ENCODE results near the gene IPO4.

DNA sequence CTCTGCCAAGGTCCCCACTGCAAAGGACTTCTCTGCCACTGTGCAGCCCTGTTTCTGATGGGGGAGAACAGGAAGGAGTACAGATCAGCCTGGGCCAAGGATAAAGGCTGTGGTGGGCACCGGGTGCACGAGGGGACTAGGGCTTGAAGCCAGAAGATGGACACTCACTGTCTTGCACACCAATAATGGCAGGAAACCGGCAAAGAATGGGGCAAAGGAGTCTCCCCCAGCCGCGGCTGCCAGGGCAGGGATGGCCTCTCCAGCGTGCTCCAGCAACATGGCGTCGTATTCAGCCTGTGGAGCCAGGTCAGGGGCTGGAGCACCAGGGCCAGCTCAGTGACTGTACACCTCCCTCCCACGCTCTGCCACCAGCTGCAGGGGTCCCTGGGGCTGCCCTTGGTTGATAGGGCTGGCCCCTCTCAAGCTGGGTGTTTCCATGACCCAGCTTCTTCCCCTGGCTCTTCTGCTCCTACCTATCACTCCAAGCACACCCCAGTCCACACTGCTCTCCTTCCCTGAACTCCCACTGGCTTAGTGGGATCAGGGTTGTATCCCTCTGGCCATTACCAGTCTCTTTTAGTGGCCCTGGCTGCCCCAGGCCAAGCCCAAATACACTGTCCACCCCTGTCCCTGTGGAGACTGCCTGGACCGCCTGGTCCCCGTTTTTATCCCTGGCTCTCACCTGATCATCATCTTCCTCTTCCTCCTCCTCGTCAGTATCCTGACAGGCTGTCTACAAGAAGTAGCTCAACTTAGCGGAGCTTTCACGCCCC lies 6.3 kb downstream of the IPO4 start:
- TF ChIP-seq, protein P1, sequence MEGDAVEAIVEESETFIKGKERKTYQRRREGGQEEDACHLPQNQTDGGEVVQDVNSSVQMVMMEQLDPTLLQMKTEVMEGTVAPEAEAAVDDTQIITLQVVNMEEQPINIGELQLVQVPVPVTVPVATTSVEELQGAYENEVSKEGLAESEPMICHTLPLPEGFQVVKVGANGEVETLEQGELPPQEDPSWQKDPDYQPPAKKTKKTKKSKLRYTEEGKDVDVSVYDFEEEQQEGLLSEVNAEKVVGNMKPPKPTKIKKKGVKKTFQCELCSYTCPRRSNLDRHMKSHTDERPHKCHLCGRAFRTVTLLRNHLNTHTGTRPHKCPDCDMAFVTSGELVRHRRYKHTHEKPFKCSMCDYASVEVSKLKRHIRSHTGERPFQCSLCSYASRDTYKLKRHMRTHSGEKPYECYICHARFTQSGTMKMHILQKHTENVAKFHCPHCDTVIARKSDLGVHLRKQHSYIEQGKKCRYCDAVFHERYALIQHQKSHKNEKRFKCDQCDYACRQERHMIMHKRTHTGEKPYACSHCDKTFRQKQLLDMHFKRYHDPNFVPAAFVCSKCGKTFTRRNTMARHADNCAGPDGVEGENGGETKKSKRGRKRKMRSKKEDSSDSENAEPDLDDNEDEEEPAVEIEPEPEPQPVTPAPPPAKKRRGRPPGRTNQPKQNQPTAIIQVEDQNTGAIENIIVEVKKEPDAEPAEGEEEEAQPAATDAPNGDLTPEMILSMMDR (IDR thresholded peaks at IDR 0.05; ENCODE audit: low read depth, low read length, poor library complexity, severe bottlenecking) = no peak
- TF ChIP-seq EZH2phosphoT487 (IDR thresholded peaks at IDR 0.05; ENCODE audit: borderline replicate concordance, low read length) = no peak

Data from DOHH2 (cell line).